GM19372 (cell line): ENCODE measurements around the gene THTPA.

Experiments used
- ATAC-seq: cut with Tn5 transposase; IDR thresholded peaks from one replicate; pipeline ENCODE4 v1.9.1; 2021; ENCODE audit warnings: mild to moderate bottlenecking, low read depth, moderate library complexity; ENCODE audit not compliant: unreplicated experiment

The THTPA gene, protein sequence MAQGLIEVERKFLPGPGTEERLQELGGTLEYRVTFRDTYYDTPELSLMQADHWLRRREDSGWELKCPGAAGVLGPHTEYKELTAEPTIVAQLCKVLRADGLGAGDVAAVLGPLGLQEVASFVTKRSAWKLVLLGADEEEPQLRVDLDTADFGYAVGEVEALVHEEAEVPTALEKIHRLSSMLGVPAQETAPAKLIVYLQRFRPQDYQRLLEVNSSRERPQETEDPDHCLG

DNA sequence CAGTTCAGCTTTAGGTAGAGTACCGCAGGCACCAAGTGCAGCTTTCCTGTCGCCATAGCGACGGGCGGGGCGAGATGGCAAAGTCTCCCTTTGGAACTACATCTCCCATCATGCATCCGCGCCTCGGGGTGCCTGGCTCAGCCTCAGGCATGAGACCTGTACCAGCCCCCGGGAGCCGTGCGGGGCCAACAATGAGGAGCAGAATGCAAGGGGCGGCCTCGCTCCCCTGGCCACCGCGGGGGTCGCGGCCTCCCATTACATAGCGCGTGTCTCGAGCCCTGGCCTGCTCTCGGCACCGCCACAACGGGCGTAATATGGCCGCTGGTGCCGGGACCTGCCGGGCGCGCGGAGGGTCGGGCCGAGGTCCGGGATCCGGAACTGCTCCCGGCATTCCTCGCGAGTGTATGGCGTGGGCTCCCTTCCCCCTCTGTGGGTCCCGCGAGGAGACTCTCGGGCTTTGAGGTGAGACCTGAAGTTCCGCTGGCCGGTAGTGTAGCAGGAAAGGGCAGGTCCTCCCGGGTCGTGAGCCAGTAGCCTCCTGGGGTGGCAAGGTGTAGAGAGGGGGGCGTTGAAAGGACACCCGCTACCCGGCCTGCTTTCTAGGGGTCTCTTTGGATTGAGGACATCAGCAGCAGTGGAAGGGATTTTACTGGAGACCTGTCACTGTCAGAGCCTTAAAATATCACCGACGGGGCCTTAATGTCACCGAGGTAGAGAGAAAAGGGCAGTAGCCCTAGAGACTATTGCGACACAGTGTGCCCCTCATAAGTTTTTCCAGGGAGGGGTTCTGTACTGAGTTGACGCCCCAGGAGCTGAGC, at the start of gene THTPA:
Gene THTPA (plus strand): TSS at position 390 of the 818 bp plus-strand sequence. CDS start 487 bp downstream, outside the sequence.
- peak; percentile 78 for ATAC-seq

- no peak for ATAC-seq
Measured at GRCh38 chr14:23512156-23512555, 43.9 kb upstream of the THTPA start.

DNA sequence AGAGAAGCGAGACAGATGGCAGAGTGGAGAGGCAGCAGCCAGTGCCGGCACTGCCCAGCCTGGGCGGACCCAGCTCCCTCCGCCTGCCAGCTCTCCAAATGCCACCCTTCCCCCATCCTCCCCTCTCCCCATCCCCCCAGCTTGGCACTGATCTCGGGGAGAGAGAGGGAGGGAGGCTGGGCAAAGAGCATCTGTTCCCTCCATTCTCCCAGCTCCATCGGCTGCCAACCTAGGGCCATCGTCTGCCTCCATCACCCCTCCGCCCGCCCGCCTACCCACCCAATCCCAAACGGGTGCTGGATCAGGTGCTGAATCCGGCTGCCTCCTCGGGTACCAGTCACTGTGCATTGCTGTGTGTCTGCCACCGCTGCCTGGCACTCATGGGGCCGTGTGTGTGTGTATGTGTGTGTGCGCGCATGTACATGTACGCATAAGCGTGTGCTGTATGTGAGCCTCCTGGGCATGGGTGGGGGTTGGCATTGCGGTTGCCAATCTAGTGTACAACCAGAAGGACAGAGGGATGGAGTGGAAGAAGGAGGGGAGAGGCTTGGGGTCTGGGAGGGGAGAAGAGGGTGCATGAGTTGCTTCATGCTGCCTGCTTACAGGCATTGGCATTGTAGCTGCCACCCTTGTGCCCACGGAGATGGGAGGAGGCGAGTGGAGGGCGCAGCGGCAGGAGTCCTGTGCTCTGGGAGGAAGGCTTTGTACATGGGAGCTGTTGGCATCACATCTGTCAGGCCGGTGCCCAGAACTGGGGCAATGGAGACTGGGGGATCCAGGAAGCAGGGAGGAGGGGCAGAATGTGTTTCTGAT, 42.9 kb upstream of the THTPA start:
- no peak for ATAC-seq

GRCh38 chr14:23513818-23514643, 42.0 kb upstream of the THTPA start:
- no peak for ATAC-seq

DNA sequence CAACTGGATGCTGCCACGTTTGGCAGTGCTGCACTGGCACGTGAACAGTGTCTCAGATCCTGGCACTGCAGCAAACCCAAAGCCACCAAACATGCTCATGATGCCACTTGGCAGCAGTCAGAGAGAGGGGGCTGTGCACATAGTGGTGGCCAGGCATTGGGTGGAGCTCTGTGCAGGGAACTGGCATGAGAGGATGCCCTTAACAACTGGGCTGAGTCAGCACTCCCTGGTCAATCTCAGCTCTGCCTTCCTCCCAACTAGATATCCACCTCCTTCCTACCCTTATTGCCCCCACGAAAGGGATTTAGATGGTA, 41.5 kb upstream of the THTPA start:
- ATAC-seq = no peak

GRCh38 chr14:23517650-23518326, 38.3 kb upstream of the THTPA start:
- no peak for ATAC-seq

DNA sequence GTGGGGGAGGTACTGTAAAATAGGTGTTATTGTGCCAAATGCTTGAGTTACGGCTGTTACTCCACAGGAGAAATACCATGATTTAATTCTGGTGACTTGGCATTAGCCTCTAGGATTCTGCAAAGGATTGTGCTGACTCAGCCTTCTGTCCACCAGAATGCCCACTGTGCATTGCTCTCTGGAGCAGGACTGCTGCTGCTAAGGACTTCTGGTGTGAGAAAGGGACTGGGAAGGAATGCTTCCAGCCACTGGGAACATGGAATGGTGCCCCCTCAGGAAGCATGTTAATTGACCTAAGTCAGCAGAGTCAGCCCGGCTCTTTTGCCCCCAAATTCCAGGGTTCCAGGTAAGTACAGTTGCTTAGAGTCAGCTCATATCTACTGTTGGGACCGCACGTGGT, 37.4 kb upstream of the THTPA start:
- no peak for ATAC-seq

- no peak for ATAC-seq
Measured at GRCh38 chr14:23520899-23521533, 35.1 kb upstream of the THTPA start.

GRCh38 chr14:23521785-23522640, 34.1 kb upstream of the THTPA start:
- ATAC-seq = no peak

DNA sequence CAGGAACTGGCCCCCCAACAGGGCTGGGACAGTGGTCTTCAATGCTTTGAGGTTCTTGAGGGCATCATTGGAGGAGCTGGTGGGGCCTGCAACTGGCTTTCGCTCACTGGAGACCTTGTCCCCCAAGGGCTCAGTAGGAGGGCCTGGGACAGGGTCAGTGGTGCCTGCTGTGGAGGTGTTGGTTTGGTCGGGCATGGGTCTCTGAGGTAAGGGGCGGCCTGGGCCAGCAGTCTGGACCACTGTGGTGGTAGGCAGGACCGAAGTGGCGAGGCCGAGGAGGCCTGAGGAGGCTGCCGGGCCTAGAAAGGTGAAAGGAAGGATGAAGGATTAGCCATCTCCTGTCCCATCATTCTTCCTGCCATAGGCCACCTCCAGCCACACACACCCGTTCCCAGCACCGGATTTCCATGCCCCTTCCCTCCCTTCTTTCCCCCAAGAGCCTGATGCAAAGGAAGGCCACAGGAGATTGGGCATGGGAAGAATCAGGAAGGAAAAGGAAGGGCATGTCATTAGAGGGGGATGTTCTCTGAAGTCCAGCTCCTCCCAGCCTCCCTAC, 33.4 kb upstream of the THTPA start:
- ATAC-seq = no peak

DNA sequence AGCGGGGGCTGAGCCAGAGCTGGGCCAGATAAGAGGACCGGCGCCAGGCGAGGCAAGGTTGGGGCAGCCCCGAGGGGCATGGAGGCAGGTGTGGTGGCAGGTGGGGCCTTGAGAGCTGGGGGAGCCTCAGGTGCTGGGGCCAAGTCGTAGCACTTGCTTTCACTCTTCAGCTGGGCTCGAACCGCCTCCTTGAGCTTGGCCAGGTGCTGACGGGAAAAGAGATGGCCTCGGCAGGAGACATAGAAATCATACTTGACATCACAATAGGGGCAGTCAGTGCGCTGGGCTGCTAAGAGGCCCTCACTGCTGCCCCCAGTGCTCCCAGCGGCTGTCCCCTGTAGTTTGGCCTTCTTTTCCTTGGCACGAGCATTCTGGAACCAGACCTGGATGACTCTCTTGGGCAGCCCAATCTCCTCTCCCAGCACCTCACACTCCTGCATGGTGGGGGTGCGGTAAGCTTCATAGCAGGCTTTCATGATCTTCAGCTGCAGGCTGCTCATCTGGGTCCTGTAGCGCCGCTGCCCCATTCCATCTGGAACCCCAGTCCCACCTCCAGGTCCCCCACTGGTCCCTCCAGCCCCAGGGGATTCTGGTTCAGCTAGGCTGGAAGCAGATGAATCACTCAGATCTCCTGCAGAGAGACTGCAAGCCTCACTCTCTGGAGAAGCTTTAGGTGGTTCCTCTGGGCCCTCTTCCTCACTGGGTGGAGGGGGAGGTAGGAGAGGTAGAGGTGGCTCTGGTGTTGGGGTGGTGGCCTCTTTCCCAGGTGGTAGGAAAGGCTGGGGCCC, 32.6 kb upstream of the THTPA start:
- no peak for ATAC-seq

DNA sequence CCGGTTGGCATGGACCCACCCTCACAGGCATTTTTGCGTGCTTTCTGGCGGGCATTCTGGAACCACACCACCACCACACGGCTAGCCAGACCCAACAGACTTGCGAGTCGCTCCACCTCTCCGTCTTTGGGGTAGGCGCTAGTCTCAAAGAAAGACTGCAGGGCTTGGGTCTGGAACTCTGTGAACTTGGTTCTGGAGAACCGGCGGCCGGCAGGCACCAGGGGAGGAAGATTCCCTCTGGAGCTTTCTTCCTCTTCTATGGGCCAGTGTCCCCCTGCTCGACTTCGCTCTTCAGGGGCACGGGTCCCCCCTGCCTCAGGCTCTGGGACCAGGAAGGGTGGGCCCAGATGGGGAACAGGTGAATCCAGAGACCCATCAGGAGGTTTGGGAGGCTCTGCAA, 31.1 kb upstream of the THTPA start:
- ATAC-seq = no peak

DNA sequence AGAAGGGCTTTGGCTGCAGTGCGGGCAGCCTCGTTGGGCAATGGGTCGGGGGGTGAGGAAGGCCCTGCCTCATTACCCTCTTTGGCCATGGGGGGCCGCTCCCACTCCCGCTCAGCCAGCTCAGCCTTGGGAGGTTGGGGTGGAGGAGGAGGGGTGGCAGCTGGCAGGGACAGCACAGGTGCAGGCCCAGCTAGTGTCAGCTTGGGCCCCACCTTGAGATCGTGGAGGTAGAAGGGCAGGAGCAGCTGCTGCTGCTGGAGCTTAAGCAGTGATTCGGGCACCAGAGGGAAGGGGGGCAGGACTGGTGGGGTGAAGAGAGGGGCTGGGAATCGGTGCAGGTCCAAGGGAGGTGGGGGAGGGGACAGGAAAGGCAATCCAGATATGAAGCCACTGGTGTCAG, 30.5 kb upstream of the THTPA start:
- ATAC-seq = no peak

GRCh38 chr14:23528555-23528954, 27.5 kb upstream of the THTPA start:
- ATAC-seq = no peak

DNA sequence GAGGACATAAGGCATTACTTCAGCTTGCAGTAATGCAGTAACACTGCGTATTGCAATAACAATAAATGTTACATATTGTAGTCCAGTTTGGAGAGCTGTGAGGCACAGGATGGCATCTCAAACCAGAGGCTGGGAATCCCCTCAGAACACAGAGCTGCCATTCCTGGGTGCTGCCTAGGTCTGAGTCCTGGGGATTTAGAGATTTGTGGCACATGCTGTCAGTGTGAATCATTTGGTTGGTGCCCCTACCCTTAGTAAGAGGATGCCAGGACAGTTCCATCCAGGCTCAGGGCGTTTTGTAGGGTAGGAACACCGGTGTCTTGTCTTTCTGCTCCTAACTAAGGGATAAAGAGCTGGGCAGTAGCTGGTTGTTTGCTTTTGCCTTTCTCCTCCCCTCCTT, 27.1 kb upstream of the THTPA start:
- no peak for ATAC-seq

DNA sequence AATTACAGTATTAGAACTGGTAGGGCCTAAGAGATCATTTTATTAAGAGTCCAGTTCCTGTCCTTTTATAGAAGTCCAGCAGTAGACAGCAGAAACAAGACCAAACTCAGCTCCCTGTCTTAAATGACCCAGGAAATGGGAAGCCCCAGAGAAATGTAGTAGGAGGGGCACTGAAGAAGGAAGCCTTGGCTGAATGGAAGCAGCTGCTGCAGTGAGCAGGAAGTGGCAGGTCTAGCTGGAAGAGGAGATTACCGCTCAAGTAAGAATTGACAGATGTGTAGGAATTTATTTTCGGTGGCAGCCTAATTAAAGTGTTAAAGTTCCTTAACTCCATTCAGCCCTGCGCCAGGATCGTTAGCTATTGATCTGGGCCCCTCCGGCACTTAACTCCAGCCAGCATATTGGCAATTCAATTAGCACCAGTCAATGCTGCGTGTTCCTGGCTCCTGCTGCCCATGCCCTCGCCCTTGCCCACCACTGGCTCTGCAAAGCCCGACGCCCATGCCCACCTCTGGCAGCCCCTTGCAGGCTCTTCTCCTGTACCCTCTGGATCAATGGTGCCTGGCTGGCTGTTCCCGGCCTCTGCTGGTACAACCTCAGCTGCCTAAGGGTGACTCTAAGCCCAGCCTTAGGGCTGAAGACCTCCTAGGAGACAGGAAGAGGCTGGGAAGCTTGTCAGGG, 25.6 kb upstream of the THTPA start:
- no peak for ATAC-seq

DNA sequence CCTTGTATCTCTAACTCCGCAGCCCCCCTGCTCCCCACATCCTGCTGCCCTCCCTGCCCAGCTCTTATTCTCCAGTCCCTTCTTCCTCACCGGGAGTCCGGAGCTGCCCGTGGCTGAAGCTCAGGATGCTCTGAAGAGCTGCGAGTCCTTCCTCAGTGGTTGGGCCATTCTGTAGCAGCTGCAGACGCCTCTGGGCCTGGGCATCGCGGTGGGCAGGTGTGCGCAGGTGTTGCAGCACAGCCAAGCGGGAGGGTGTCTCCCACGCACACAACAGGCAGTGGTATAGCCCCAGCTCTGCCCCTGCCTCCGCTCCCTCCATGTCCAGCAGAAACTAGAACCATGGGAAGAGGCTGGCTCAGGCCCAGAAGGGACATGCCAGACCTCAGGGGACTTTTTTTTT, 24.7 kb upstream of the THTPA start:
- no peak for ATAC-seq
